ENCODE results near the gene FNDC11.

The FNDC11 gene

GRCh38 chr20:63537525-63538203, 16.3 kb upstream of the FNDC11 start:
- TF ChIP-seq SPI1 (IDR thresholded peaks at IDR 0.05; ENCODE audit: borderline replicate concordance, low read depth): no peak
- no peak for TF ChIP-seq REST (IDR thresholded peaks at IDR 0.05; ENCODE audit: insufficient replicate concordance, low read depth)
- peak; percentile 65 for TF ChIP-seq GABPA (IDR thresholded peaks at IDR 0.05; ENCODE audit: low read depth)
- TF ChIP-seq CTCF (IDR thresholded peaks at IDR 0.05; ENCODE audit: insufficient read depth, low read length): peak; percentile 88
- TF ChIP-seq POLR2AphosphoS5 (IDR thresholded peaks at IDR 0.05; ENCODE audit: low read depth): no peak
- Histone ChIP-seq H3K27me3 (ENCODE audit: insufficient read depth, poor library complexity, severe bottlenecking) (peaks cover 25% of the 10 kb centered on the region), H3K4me3 (replicated peaks; ENCODE audit: insufficient read depth, low read length) (peak overlapping the region; percentile 42), H3K27ac (replicated peaks) (peak overlapping the region; percentile 61)
- DNase-seq (ENCODE audit: low read depth in 1 of 2, low spot score in 1 of 2): peak; percentile 86 to 88

- TF ChIP-seq SPI1 (IDR thresholded peaks at IDR 0.05; ENCODE audit: borderline replicate concordance, low read depth): no peak
- TF ChIP-seq REST (IDR thresholded peaks at IDR 0.05; ENCODE audit: insufficient replicate concordance, low read depth): no peak
- no peak for TF ChIP-seq POLR2AphosphoS5 (IDR thresholded peaks at IDR 0.05; ENCODE audit: low read depth)
- no peak for TF ChIP-seq GABPA (IDR thresholded peaks at IDR 0.05; ENCODE audit: low read depth)
- no peak for TF ChIP-seq CTCF (IDR thresholded peaks at IDR 0.05; ENCODE audit: insufficient read depth, low read length)
- Histone ChIP-seq H3K27me3 (ENCODE audit: insufficient read depth, poor library complexity, severe bottlenecking) (peaks cover 24% of the 10 kb centered on the region), H3K27ac (replicated peaks) (peak overlapping the region; percentile 61; the same call in 1 of the 2 replicates), H3K4me3 (replicated peaks; ENCODE audit: insufficient read depth, low read length) (no peak overlapping the region)
- no peak for DNase-seq (ENCODE audit: low read depth in 1 of 2, low spot score in 1 of 2)
Observed at GRCh38 chr20:63538204-63539091, 15.5 kb upstream of the FNDC11 start.

GRCh38 chr20:63539092-63539430, 14.9 kb upstream of the FNDC11 start:
- no peak for TF ChIP-seq REST (IDR thresholded peaks at IDR 0.05; ENCODE audit: insufficient replicate concordance, low read depth)
- TF ChIP-seq POLR2AphosphoS5 (IDR thresholded peaks at IDR 0.05; ENCODE audit: low read depth): no peak
- TF ChIP-seq GABPA (IDR thresholded peaks at IDR 0.05; ENCODE audit: low read depth): no peak
- no peak for TF ChIP-seq SPI1 (IDR thresholded peaks at IDR 0.05; ENCODE audit: borderline replicate concordance, low read depth)
- TF ChIP-seq CTCF (IDR thresholded peaks at IDR 0.05; ENCODE audit: insufficient read depth, low read length): no peak
- Histone ChIP-seq H3K27ac (replicated peaks) (no peak overlapping the region), H3K4me3 (replicated peaks; ENCODE audit: insufficient read depth, low read length) (no peak overlapping the region), H3K27me3 (ENCODE audit: insufficient read depth, poor library complexity, severe bottlenecking) (peaks cover 26% of the 10 kb centered on the region)
- DNase-seq (ENCODE audit: low read depth in 1 of 2, low spot score in 1 of 2): no peak
